HepG2 (cell line): Measurements from ENCODE around the gene PPP1R14D. TPM values are rescaled to one million over a fixed set of nuclear protein-coding genes. Genes with fewer than 3 reads are reported as not detected.

ENCODE experiments used
- HNF1B ChIP-seq: sonication (generic); formaldehyde crosslinking; IDR thresholded peaks from 2 replicates; pipeline ENCODE4 v1.5.1; 2020; ENCODE audit warnings: mild to moderate bottlenecking, moderate library complexity, missing genetic modification reagents
- NCOR1 ChIP-seq: fragments of 200-600 bp; sonication (generic); IDR thresholded peaks from 2 replicates; pipeline ENCODE4 v1.7.0; 2017; ENCODE audit warnings: antibody characterized with exemption, low read length, borderline replicate concordance
- NFRKB ChIP-seq: fragments of 450-650 bp; IDR thresholded peaks from 2 replicates; pipeline ENCODE4 v1.6.1; 2017
- POLR2AphosphoS5 ChIP-seq: IDR thresholded peaks from 2 replicates; pipeline ENCODE4 v1.6.1; 2012; ENCODE audit warnings: low read depth, low read length
- SP140L ChIP-seq: sonication (generic); formaldehyde crosslinking; IDR thresholded peaks from 2 replicates; pipeline ENCODE4 v1.4.0; 2020; ENCODE audit warnings: missing genetic modification reagents, borderline replicate concordance
- ZBTB33 ChIP-seq: sonication (generic); formaldehyde crosslinking; IDR thresholded peaks from 2 replicates; pipeline ENCODE4 v1.4.0; 2020; ENCODE audit warnings: missing genetic modification reagents
- ZFP37 ChIP-seq: sonication (generic); formaldehyde crosslinking; IDR thresholded peaks from 2 replicates; pipeline ENCODE4 v1.4.0; 2020; ENCODE audit warnings: missing genetic modification reagents, borderline replicate concordance
- ZMAT5 ChIP-seq: sonication (generic); formaldehyde crosslinking; IDR thresholded peaks from 2 replicates; pipeline ENCODE4 v1.5.0; 2020; ENCODE audit warnings: mild to moderate bottlenecking, low read depth, missing genetic modification reagents, borderline replicate concordance
- ZNF10 ChIP-seq: sonication (generic); formaldehyde crosslinking; IDR thresholded peaks from 2 replicates; pipeline ENCODE4 v1.4.0; 2020; ENCODE audit warnings: mild to moderate bottlenecking, low read depth, missing genetic modification reagents, borderline replicate concordance
- ZNF3 ChIP-seq: IDR thresholded peaks from 2 replicates; pipeline ENCODE4 v1.7.0; 2017; ENCODE audit warnings: inconsistent platforms
- ZNF558 ChIP-seq: sonication (generic); formaldehyde crosslinking; IDR thresholded peaks from 2 replicates; pipeline ENCODE4 v1.9.0; 2022; ENCODE audit warnings: mild to moderate bottlenecking, missing genetic modification reagents, borderline replicate concordance
- ZNF609 ChIP-seq: sonication (generic); formaldehyde crosslinking; IDR thresholded peaks from 2 replicates; pipeline ENCODE4 v1.4.0; 2020; ENCODE audit warnings: mild to moderate bottlenecking, missing genetic modification reagents, borderline replicate concordance
- ZNF709 ChIP-seq: sonication (generic); formaldehyde crosslinking; IDR thresholded peaks from 2 replicates; pipeline ENCODE4 v1.5.0; 2020; ENCODE audit warnings: mild to moderate bottlenecking, missing genetic modification reagents
- ZNF768 ChIP-seq: sonication (generic); formaldehyde crosslinking; IDR thresholded peaks from 2 replicates; pipeline ENCODE4 v1.4.0; 2020; ENCODE audit warnings: missing genetic modification reagents
- ZSCAN21 ChIP-seq: sonication (generic); formaldehyde crosslinking; IDR thresholded peaks from 2 replicates; pipeline ENCODE4 v1.8.0; 2022; ENCODE audit warnings: mild to moderate bottlenecking, missing genetic modification reagents, moderate library complexity, borderline replicate concordance
- ZXDC ChIP-seq: sonication (generic); formaldehyde crosslinking; IDR thresholded peaks from 2 replicates; pipeline ENCODE4 v1.5.0; 2020; ENCODE audit warnings: mild to moderate bottlenecking, missing genetic modification reagents
- polyA plus RNA-seq, 8 experiments: library from polyadenylated mRNA; depleted of rRNA in 3 of 8; stranded (reverse) in 7 of 8; unstranded in 1 of 8; fragments of >200 nt; fragmentation: Illumina TruSeq in 4 of 8; extraction: Trizol in 4 of 8; gene quantifications; 2 replicates each; pipeline versions ENCODE4 v1.2.1 to v1.2.3, GENCODE V29; 2011 to 2016; ENCODE audit warnings: low read depth in 4 of 8, missing spikeins in 1 of 8, mixed read lengths in 1 of 8; ENCODE audit not compliant: insufficient read depth in 1 of 8
- total RNA-seq, 5 experiments: library from RNA; depleted of rRNA; stranded (reverse); fragments of >200 nt; fragmentation: Illumina TruSeq; extraction: Trizol; gene quantifications; 2 replicates each; pipeline ENCODE4 v1.2.3, GENCODE V29; 2016; ENCODE audit warnings: low read depth in 1 of 5

PPP1R14D gene
- total and polyA plus RNA-seq, 2 of the 13 experiments (the other 11 are each of a cell fraction or from before 2014, with no cell fraction given): 0.53 to 0.55 TPM

- TF ChIP-seq ZNF609 (CRISPR knock-in tag) (peak; percentile 18; the same call in 1 of the 2 replicates), ZNF768 (CRISPR knock-in tag) (peak; percentile 40; the same call in 1 of the 2 replicates), ZBTB33 (no peak), ZNF558 (CRISPR knock-in tag) (peak; percentile 34; the same call in 1 of the 2 replicates), ZNF10 (CRISPR knock-in tag) (no peak), HNF1B (peak; percentile 59; the same call in 1 of the 2 replicates), SP140L (CRISPR knock-in tag) (0 out of 2 replicates have a peak, but pooled peaks have one; percentile 8), ZNF3 (CRISPR knock-in tag) (no peak), ZSCAN21 (CRISPR knock-in tag) (peak; percentile 33; the same call in 1 of the 2 replicates), POLR2AphosphoS5 (peak; percentile 74), ZNF709 (CRISPR knock-in tag) (peak; percentile 29), NCOR1 (peak; percentile 30; the same call in 1 of the 2 replicates), ZXDC (CRISPR knock-in tag) (no peak), ZMAT5 (CRISPR knock-in tag) (no peak), ZFP37 (CRISPR knock-in tag) (peak; percentile 72; the same call in 1 of the 2 replicates), NFRKB (no peak)
These were observed 21.2 kb downstream of the PPP1R14D start, which contains the start of the genes DNAJC17 and ZFYVE19 (continued) for GRCh38 chr15:40807028-40807887.
